ENCODE measurements around the gene CNTN5. TPM values are rescaled to one million over a fixed set of nuclear protein-coding genes. Genes with fewer than 3 reads are reported as not detected.

Gene CNTN5
- total RNA-seq, 1 experiment from 2014 or later, result not detected

- no peak for TF ChIP-seq EZH2phosphoT487 (IDR thresholded peaks at IDR 0.05; ENCODE audit: borderline replicate concordance, low read length)
- TF ChIP-seq CTCF (conservative IDR thresholded peaks at IDR 0.05; ENCODE audit: low read depth, low read length), result no peak
- TF ChIP-seq EZH2 (IDR thresholded peaks at IDR 0.05; ENCODE audit: low read length, unreplicated experiment), result no peak
- BruUV-seq (replicated peaks), result no TSS peak
These were observed 661.4 kb downstream of the CNTN5 start for GRCh38 chr11:99682171-99682570.

DNA sequence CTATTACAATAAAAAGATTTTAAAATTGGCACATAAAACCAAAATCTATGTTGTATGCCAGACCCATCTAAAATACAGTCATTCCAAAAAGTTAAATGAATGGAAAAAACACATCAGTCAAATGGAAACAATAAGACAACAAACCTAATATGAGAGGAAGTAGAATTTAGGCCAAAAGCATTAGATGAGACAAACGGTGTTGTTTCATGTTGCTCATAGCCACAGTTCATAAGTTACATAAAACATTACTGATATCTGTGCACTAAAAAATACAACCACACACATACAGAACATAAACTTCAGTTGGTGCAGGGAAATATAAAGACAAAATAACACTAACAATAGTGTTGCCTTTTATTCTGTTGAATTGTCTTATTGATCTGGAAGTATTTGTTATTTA lies 661.9 kb downstream of the CNTN5 start:
- peak; percentile 27; the same call in 1 of the 2 replicates for ATAC-seq
- Histone ChIP-seq H3K9me3 (ENCODE audit: low read length) (no peaks in the 10 kb centered on the region), H3K79me2 (ENCODE audit: low read length) (no peaks in the 10 kb centered on the region), H3K27ac (ENCODE audit: low read length) (no peak overlapping the region), H3K4me2 (ENCODE audit: low read length) (peak overlapping the region; percentile 64), H2AFZ (ENCODE audit: low read length) (peak overlapping the region; percentile 47; the same call in 1 of the 2 replicates), H3K9me2 (replicated peaks; ENCODE audit: low read length) (no peaks in the 10 kb centered on the region), H3K36me3 (ENCODE audit: low read depth, low read length) (no peaks in the 10 kb centered on the region), H3F3A (ENCODE audit: low read length, unreplicated experiment) (no peaks in the 10 kb centered on the region), H4K20me1 (ENCODE audit: low read length) (no peaks in the 10 kb centered on the region), H3K27me3 (ENCODE audit: low read length) (peaks cover 6% of the 10 kb centered on the region; the same call in 1 of the 2 replicates), H3K4me1 (ENCODE audit: insufficient read depth, low read length) (no peaks in the 10 kb centered on the region), H3K4me3 (ENCODE audit: low read length) (peak overlapping the region; percentile 11; the same call in 1 of the 2 replicates), H3K9ac (ENCODE audit: low read length) (no peak overlapping the region)
- intact Hi-C loops (cut with micrococcal nuclease), result no loop called here
- peak; percentile 4 for DNase-seq
- POLR2A ChIA-PET (ENCODE audit: unreplicated experiment), result no interaction called here
- TF ChIP-seq EZH2 (IDR thresholded peaks at IDR 0.05; ENCODE audit: low read length, unreplicated experiment) (no peak), CTCF (conservative IDR thresholded peaks at IDR 0.05; ENCODE audit: low read depth, low read length) (no peak), EZH2phosphoT487 (IDR thresholded peaks at IDR 0.05; ENCODE audit: borderline replicate concordance, low read length) (no peak)
- BruUV-seq (replicated peaks), result no TSS peak
- CTCF ChIA-PET, result no interaction called here

More at GRCh38 chr11:99682171-99682570, 661.4 kb downstream of the CNTN5 start:
- ChIA-PET POLR2A (ENCODE audit: unreplicated experiment) (no interaction called here), CTCF (no interaction called here)
- peaks cover 6% of the 10 kb centered on the region; the same call in 1 of the 2 replicates for H3K27me3 ChIP-seq (ENCODE audit: low read length)
- no peaks in the 10 kb centered on the region for H3F3A ChIP-seq (ENCODE audit: low read length, unreplicated experiment)
- no peaks in the 10 kb centered on the region for H3K9me2 ChIP-seq (replicated peaks; ENCODE audit: low read length)
- H4K20me1 ChIP-seq (ENCODE audit: low read length), result no peaks in the 10 kb centered on the region
- no peaks in the 10 kb centered on the region for H3K4me1 ChIP-seq (ENCODE audit: insufficient read depth, low read length)
- H2AFZ ChIP-seq (ENCODE audit: low read length), result peak overlapping the region; percentile 47; the same call in 1 of the 2 replicates
- H3K27ac ChIP-seq (ENCODE audit: low read length), result no peak overlapping the region
- H3K4me3 ChIP-seq (ENCODE audit: low read length), result peak overlapping the region; percentile 11; the same call in 1 of the 2 replicates
- H3K9me3 ChIP-seq (ENCODE audit: low read length), result no peaks in the 10 kb centered on the region
- no peaks in the 10 kb centered on the region for H3K79me2 ChIP-seq (ENCODE audit: low read length)
- H3K9ac ChIP-seq (ENCODE audit: low read length), result no peak overlapping the region
- DNase-seq (no peak), ATAC-seq (peak; percentile 24; the same call in 1 of the 2 replicates)
- H3K36me3 ChIP-seq (ENCODE audit: low read depth, low read length), result no peaks in the 10 kb centered on the region
- intact Hi-C loops (cut with micrococcal nuclease), result no loop called here
- peak overlapping the region; percentile 64 for H3K4me2 ChIP-seq (ENCODE audit: low read length)

DNA sequence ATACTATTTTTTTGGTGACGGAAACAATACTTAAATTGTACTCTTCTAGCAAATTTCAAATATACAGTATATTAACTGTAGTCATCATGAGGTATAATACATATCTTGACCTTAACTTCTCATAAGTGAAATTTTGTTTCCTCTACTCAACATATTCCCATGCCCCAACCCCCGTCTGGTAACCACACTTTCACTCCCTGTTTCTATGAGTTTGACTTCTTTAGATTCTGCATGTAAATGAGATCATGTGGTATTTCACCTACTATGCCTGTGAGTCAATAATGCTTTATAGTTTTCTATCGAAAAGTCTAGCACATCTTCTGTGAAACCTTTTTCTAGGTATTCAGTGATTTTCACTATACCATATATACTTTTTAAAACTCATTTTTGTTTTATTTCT lies 663.2 kb downstream of the CNTN5 start:
- Histone ChIP-seq H4K20me1 (ENCODE audit: low read length) (no peaks in the 10 kb centered on the region), H2AFZ (ENCODE audit: low read length) (no peak overlapping the region), H3K4me2 (ENCODE audit: low read length) (no peak overlapping the region), H3K9ac (ENCODE audit: low read length) (no peak overlapping the region), H3K9me2 (replicated peaks; ENCODE audit: low read length) (no peaks in the 10 kb centered on the region), H3F3A (ENCODE audit: low read length, unreplicated experiment) (no peaks in the 10 kb centered on the region), H3K4me1 (ENCODE audit: insufficient read depth, low read length) (no peaks in the 10 kb centered on the region), H3K79me2 (ENCODE audit: low read length) (no peaks in the 10 kb centered on the region), H3K9me3 (ENCODE audit: low read length) (no peaks in the 10 kb centered on the region), H3K36me3 (ENCODE audit: low read depth, low read length) (no peaks in the 10 kb centered on the region), H3K27ac (ENCODE audit: low read length) (no peak overlapping the region), H3K27me3 (ENCODE audit: low read length) (peaks cover 6% of the 10 kb centered on the region; the same call in 1 of the 2 replicates), H3K4me3 (ENCODE audit: low read length) (no peak overlapping the region)
- DNase-seq (no peak), ATAC-seq (no peak)
- POLR2A ChIA-PET (ENCODE audit: unreplicated experiment), result no interaction called here
- CTCF ChIA-PET, result no interaction called here
- TF ChIP-seq CTCF (conservative IDR thresholded peaks at IDR 0.05; ENCODE audit: low read depth, low read length), result no peak
- TF ChIP-seq EZH2 (IDR thresholded peaks at IDR 0.05; ENCODE audit: low read length, unreplicated experiment), result no peak
- no peak for TF ChIP-seq EZH2phosphoT487 (IDR thresholded peaks at IDR 0.05; ENCODE audit: borderline replicate concordance, low read length)
- no TSS peak for BruUV-seq (replicated peaks)
- intact Hi-C loops (cut with micrococcal nuclease), result no loop called here
